SK-N-SH (cell line): ENCODE results near the gene FIBIN.

Source experiments
- EP300 ChIP-seq, 2 experiments: IDR thresholded peaks; 2 replicates each; pipeline versions ENCODE4 v1.4.0 to v1.6.1; 2012; ENCODE audit warnings: borderline replicate concordance in 1 of 2, low read depth in 1 of 2, low read length in 1 of 2
- FOXJ3 ChIP-seq: sonication (generic); formaldehyde crosslinking; IDR thresholded peaks from 2 replicates; pipeline ENCODE4 v1.5.1; 2020; ENCODE audit warnings: mild to moderate bottlenecking, missing genetic modification reagents
- JUND ChIP-seq: IDR thresholded peaks from 2 replicates; pipeline ENCODE4 v1.4.0; 2012
- NRF1 ChIP-seq: IDR thresholded peaks from 2 replicates; pipeline ENCODE4 v1.6.1; 2012; ENCODE audit warnings: low read depth, mild to moderate bottlenecking, low read length
- POLR2AphosphoS5 ChIP-seq: IDR thresholded peaks from 2 replicates; pipeline ENCODE4 v1.6.1; 2012; ENCODE audit warnings: low read depth, low read length
- RAD21 ChIP-seq: IDR thresholded peaks from 2 replicates; pipeline ENCODE4 v1.6.1; 2012; ENCODE audit warnings: mild to moderate bottlenecking, low read length
- RCOR1 ChIP-seq: fragments of 150-350 bp; IDR thresholded peaks from 2 replicates; pipeline ENCODE4 v1.6.1; 2017; ENCODE audit warnings: antibody characterized with exemption, low read length
- SMC3 ChIP-seq: IDR thresholded peaks from 2 replicates; pipeline ENCODE4 v1.6.1; 2012; ENCODE audit warnings: low read depth, low read length, improper control_type of control experiment
- TEAD4 ChIP-seq: IDR thresholded peaks from 2 replicates; pipeline ENCODE4 v1.4.0; 2012; ENCODE audit warnings: mild to moderate bottlenecking, borderline replicate concordance; ENCODE audit not compliant: insufficient read depth
- TF ChIP-seq, protein P1 (sequence below): fragments of 200-600 bp; sonication (generic); IDR thresholded peaks from 2 replicates; pipeline ENCODE4 v1.6.1; 2017; ENCODE audit warnings: antibody characterized with exemption, mild to moderate bottlenecking, moderate library complexity
- TF ChIP-seq, protein P2 (sequence below): IDR thresholded peaks from 2 replicates; pipeline ENCODE4 v1.6.1; 2012; ENCODE audit warnings: mild to moderate bottlenecking, low read depth, low read length, moderate library complexity
- TF ChIP-seq, protein P3 (sequence below): IDR thresholded peaks from 2 replicates; pipeline ENCODE4 v1.4.0; 2012; ENCODE audit warnings: low read depth
- TF ChIP-seq, protein P4 (sequence below): IDR thresholded peaks from 2 replicates; pipeline ENCODE4; 2012
- TF ChIP-seq, protein P5 (sequence below): IDR thresholded peaks from 2 replicates; pipeline ENCODE4 v1.4.0; 2012; ENCODE audit warnings: low read depth, borderline replicate concordance

DNA sequence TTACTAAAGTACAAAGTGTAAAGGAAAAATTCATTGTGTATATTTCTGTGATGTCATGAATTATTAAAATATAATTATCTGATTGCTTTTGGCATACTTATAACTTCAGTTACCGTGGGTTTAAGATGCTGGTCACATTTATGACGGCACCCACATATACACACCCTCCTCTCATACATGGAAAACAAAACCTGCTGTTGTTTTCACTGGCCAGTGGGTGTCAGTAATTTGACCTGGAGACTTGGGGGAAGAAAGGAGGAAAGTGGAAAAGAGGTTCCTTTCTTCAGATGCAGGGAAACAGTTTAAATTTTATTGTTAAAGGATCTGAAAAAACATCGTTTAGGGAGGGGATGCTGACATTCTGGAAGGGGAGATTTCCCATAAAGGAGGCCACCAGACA, 46.0 kb downstream of the FIBIN start:
- no peak for TF ChIP-seq FOXJ3 (CRISPR knock-in tag)
- no peak for TF ChIP-seq EP300 (IDR thresholded peaks at IDR 0.05; ENCODE audit: borderline replicate concordance in 1 of 2, low read depth in 1 of 2, low read length in 1 of 2)
- TF ChIP-seq, protein P1, sequence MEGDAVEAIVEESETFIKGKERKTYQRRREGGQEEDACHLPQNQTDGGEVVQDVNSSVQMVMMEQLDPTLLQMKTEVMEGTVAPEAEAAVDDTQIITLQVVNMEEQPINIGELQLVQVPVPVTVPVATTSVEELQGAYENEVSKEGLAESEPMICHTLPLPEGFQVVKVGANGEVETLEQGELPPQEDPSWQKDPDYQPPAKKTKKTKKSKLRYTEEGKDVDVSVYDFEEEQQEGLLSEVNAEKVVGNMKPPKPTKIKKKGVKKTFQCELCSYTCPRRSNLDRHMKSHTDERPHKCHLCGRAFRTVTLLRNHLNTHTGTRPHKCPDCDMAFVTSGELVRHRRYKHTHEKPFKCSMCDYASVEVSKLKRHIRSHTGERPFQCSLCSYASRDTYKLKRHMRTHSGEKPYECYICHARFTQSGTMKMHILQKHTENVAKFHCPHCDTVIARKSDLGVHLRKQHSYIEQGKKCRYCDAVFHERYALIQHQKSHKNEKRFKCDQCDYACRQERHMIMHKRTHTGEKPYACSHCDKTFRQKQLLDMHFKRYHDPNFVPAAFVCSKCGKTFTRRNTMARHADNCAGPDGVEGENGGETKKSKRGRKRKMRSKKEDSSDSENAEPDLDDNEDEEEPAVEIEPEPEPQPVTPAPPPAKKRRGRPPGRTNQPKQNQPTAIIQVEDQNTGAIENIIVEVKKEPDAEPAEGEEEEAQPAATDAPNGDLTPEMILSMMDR, result no peak
- TF ChIP-seq RAD21, result no peak
- TF ChIP-seq NRF1, result no peak
- TF ChIP-seq TEAD4, result no peak
- TF ChIP-seq JUND, result no peak
- TF ChIP-seq, protein P2, sequence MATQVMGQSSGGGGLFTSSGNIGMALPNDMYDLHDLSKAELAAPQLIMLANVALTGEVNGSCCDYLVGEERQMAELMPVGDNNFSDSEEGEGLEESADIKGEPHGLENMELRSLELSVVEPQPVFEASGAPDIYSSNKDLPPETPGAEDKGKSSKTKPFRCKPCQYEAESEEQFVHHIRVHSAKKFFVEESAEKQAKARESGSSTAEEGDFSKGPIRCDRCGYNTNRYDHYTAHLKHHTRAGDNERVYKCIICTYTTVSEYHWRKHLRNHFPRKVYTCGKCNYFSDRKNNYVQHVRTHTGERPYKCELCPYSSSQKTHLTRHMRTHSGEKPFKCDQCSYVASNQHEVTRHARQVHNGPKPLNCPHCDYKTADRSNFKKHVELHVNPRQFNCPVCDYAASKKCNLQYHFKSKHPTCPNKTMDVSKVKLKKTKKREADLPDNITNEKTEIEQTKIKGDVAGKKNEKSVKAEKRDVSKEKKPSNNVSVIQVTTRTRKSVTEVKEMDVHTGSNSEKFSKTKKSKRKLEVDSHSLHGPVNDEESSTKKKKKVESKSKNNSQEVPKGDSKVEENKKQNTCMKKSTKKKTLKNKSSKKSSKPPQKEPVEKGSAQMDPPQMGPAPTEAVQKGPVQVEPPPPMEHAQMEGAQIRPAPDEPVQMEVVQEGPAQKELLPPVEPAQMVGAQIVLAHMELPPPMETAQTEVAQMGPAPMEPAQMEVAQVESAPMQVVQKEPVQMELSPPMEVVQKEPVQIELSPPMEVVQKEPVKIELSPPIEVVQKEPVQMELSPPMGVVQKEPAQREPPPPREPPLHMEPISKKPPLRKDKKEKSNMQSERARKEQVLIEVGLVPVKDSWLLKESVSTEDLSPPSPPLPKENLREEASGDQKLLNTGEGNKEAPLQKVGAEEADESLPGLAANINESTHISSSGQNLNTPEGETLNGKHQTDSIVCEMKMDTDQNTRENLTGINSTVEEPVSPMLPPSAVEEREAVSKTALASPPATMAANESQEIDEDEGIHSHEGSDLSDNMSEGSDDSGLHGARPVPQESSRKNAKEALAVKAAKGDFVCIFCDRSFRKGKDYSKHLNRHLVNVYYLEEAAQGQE, result no peak
- TF ChIP-seq, protein P3, sequence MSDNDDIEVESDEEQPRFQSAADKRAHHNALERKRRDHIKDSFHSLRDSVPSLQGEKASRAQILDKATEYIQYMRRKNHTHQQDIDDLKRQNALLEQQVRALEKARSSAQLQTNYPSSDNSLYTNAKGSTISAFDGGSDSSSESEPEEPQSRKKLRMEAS, result no peak
- TF ChIP-seq, protein P4, sequence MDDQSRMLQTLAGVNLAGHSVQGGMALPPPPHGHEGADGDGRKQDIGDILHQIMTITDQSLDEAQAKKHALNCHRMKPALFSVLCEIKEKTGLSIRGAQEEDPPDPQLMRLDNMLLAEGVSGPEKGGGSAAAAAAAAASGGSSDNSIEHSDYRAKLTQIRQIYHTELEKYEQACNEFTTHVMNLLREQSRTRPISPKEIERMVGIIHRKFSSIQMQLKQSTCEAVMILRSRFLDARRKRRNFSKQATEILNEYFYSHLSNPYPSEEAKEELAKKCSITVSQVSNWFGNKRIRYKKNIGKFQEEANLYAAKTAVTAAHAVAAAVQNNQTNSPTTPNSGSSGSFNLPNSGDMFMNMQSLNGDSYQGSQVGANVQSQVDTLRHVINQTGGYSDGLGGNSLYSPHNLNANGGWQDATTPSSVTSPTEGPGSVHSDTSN, result no peak
- TF ChIP-seq SMC3, result no peak
- no peak for TF ChIP-seq RCOR1
- TF ChIP-seq, protein P5, sequence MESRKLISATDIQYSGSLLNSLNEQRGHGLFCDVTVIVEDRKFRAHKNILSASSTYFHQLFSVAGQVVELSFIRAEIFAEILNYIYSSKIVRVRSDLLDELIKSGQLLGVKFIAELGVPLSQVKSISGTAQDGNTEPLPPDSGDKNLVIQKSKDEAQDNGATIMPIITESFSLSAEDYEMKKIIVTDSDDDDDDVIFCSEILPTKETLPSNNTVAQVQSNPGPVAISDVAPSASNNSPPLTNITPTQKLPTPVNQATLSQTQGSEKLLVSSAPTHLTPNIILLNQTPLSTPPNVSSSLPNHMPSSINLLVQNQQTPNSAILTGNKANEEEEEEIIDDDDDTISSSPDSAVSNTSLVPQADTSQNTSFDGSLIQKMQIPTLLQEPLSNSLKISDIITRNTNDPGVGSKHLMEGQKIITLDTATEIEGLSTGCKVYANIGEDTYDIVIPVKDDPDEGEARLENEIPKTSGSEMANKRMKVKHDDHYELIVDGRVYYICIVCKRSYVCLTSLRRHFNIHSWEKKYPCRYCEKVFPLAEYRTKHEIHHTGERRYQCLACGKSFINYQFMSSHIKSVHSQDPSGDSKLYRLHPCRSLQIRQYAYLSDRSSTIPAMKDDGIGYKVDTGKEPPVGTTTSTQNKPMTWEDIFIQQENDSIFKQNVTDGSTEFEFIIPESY, result no peak
- no peak for TF ChIP-seq POLR2AphosphoS5
